Smooth muscle cell of trachea (primary cell): Measurements from ENCODE around the gene C3AR1. TPM values are rescaled to one million over a fixed set of nuclear protein-coding genes. Genes with fewer than 3 reads are reported as not detected.

ENCODE experiments used
- total RNA-seq: library from RNA; depleted of rRNA; stranded (reverse); fragments of >200 nt; gene quantifications from 2 replicates; pipeline ENCODE4 v1.2.1, GENCODE V29; 2014

The C3AR1 gene
- total RNA-seq = 0.15 TPM in 1 of 2 replicates, not detected in the other

DNA sequence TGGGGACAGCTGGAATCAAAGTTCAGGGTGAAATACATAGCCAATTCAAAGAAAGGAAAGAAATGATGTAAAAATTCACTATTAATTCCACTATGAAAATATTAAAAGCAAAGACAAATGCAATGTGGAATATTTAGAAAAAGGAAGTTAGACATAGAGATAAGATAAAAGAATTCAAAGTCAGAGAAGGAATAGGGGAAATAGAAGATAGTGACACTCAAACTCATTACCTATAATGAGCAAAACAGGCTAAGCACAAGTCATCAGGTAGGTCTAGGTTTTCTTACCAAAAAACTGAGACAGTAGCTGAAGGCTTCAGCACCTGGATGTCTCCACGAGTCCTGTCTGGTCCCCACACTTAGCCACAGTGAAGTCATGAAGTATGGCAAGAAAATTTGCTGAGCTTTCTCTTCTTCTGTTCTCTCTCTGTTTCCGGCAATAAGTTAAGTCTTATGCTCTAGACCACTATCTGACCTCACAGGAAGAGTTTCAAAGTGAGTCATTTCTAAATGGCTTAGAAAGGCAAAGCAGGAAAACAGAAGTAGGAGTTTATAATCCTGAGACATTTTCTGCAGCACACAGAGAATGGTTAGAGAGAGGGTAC lies at the start of gene C3AR1:
Gene C3AR1 (minus strand): TSS at position 369 of the 604 bp plus-strand sequence. CDS start 6,174 bp downstream, outside the sequence.

GRCh38 chr12:8032242-8033152 lies 33.7 kb downstream of the C3AR1 start, which contains the start of gene FOXJ2:
Gene FOXJ2, plus strand, starts transcription at chr12:8032716. Its CDS starts 7,117 bp downstream, at chr12:8039833.

Other genes starting within 250 kb of the C3AR1 start
- 0.17 TPM in 1 of 2 replicates, not detected in the other for gene SLC2A14, start 193.4 kb downstream of the C3AR1 start, total RNA-seq
- 65.5 and 66.7 TPM in 2 replicates for gene SLC2A3, start 130.2 kb downstream of the C3AR1 start, total RNA-seq
- 8.0 and 8.3 TPM in 2 replicates for gene FOXJ2, start 33.6 kb downstream of the C3AR1 start, total RNA-seq
- gene NECAP1, start 15.9 kb upstream of the C3AR1 start, total RNA-seq = 37.4 and 63.8 TPM in 2 replicates
- 0.87 and 2.2 TPM in 2 replicates for gene CLEC4A, start 57.3 kb upstream of the C3AR1 start, total RNA-seq
- gene ZNF705A, start 90.7 kb upstream of the C3AR1 start, total RNA-seq = not detected in 2 replicates
- gene FAM90A1, start 161.3 kb upstream of the C3AR1 start, total RNA-seq = 0.33 TPM in 1 of 2 replicates, not detected in the other